ENCODE measurements around the gene RAB3D.
A peak's percentile ranks its signal among the peaks of the same experiment; 100 is the strongest.

Gene RAB3D

GRCh38 chr19:11364296-11364904, 24.9 kb upstream of the RAB3D start:
- no peak overlapping the region for H3K4me3 ChIP-seq (replicated peaks; ENCODE audit: insufficient read depth, low read length)
- H3K27ac ChIP-seq (replicated peaks): no peak overlapping the region
- H3K27me3 ChIP-seq (ENCODE audit: insufficient read depth, poor library complexity, severe bottlenecking): no peaks in the 10 kb centered on the region
- TF ChIP-seq POLR2AphosphoS5 (IDR thresholded peaks at IDR 0.05; ENCODE audit: low read depth): no peak
- no peak for DNase-seq (ENCODE audit: low read depth in 1 of 2, low spot score in 1 of 2)

GRCh38 chr19:11363881-11364280, 24.4 kb upstream of the RAB3D start:
- H3K4me3 ChIP-seq (replicated peaks; ENCODE audit: insufficient read depth, low read length): no peak overlapping the region
- DNase-seq (ENCODE audit: low read depth in 1 of 2, low spot score in 1 of 2): no peak
- TF ChIP-seq SPI1 (IDR thresholded peaks at IDR 0.05; ENCODE audit: borderline replicate concordance, low read depth): no peak
- TF ChIP-seq, protein P1, sequence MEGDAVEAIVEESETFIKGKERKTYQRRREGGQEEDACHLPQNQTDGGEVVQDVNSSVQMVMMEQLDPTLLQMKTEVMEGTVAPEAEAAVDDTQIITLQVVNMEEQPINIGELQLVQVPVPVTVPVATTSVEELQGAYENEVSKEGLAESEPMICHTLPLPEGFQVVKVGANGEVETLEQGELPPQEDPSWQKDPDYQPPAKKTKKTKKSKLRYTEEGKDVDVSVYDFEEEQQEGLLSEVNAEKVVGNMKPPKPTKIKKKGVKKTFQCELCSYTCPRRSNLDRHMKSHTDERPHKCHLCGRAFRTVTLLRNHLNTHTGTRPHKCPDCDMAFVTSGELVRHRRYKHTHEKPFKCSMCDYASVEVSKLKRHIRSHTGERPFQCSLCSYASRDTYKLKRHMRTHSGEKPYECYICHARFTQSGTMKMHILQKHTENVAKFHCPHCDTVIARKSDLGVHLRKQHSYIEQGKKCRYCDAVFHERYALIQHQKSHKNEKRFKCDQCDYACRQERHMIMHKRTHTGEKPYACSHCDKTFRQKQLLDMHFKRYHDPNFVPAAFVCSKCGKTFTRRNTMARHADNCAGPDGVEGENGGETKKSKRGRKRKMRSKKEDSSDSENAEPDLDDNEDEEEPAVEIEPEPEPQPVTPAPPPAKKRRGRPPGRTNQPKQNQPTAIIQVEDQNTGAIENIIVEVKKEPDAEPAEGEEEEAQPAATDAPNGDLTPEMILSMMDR (IDR thresholded peaks at IDR 0.05; ENCODE audit: insufficient read depth, low read length): no peak

DNA sequence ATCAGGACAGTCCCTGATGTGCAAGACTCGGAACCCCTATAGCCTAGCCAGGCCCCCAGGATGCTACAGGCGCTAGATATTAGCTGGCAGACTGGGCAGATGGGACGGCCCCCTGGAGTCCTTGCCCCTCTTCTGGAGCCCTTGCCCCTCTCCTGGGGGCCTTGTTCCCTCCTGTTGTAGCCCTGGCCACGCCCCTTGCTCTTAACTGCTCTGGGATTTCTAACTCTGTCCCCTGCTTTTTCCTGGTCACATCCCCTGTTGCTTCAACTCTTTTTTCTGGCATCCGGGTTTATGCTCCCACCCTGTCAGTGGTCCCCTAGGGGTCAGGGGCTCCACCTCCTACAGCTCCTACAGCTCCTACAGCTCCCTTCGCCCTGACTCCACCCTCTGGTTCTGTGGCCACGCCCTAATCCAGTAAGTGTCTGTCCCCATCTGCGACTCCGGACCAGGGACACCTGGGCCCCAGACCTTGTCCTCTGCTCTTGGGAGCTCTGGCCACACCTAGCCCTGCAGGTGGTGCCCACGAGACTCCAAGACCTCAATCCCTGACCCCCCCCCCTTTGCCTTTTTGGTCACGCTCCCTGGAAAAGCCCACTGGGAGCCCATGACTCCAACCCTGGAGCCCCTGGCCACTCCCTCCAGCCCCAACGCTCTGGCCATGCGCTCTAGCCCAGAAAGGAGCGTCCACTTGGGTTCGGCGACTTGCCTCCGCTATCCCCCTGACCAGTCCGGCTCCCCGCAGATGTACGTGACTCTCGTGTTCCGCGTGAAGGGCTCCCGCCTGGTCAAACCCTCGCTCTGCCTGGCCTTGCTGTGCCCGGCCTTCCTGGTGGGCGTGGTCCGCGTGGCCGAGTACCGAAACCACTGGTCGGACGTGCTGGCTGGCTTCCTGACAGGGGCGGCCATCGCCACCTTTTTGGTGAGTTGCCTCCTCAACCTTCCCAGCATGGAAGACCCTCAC, 22.6 kb upstream of the RAB3D start:
- Histone ChIP-seq H3K27ac (replicated peaks) (no peak overlapping the region), H3K4me3 (replicated peaks; ENCODE audit: insufficient read depth, low read length) (no peak overlapping the region), H3K27me3 (ENCODE audit: insufficient read depth, poor library complexity, severe bottlenecking) (no peaks in the 10 kb centered on the region)
- TF ChIP-seq POLR2AphosphoS5 (IDR thresholded peaks at IDR 0.05; ENCODE audit: low read depth) (no peak), GABPA (IDR thresholded peaks at IDR 0.05; ENCODE audit: low read depth) (no peak), SPI1 (IDR thresholded peaks at IDR 0.05; ENCODE audit: borderline replicate concordance, low read depth) (no peak)
- TF ChIP-seq, protein P2, sequence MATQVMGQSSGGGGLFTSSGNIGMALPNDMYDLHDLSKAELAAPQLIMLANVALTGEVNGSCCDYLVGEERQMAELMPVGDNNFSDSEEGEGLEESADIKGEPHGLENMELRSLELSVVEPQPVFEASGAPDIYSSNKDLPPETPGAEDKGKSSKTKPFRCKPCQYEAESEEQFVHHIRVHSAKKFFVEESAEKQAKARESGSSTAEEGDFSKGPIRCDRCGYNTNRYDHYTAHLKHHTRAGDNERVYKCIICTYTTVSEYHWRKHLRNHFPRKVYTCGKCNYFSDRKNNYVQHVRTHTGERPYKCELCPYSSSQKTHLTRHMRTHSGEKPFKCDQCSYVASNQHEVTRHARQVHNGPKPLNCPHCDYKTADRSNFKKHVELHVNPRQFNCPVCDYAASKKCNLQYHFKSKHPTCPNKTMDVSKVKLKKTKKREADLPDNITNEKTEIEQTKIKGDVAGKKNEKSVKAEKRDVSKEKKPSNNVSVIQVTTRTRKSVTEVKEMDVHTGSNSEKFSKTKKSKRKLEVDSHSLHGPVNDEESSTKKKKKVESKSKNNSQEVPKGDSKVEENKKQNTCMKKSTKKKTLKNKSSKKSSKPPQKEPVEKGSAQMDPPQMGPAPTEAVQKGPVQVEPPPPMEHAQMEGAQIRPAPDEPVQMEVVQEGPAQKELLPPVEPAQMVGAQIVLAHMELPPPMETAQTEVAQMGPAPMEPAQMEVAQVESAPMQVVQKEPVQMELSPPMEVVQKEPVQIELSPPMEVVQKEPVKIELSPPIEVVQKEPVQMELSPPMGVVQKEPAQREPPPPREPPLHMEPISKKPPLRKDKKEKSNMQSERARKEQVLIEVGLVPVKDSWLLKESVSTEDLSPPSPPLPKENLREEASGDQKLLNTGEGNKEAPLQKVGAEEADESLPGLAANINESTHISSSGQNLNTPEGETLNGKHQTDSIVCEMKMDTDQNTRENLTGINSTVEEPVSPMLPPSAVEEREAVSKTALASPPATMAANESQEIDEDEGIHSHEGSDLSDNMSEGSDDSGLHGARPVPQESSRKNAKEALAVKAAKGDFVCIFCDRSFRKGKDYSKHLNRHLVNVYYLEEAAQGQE (IDR thresholded peaks at IDR 0.05; ENCODE audit: insufficient replicate concordance, low read depth): no peak
- TF ChIP-seq, protein P1 (IDR thresholded peaks at IDR 0.05; ENCODE audit: insufficient read depth, low read length): no peak
- no peak for DNase-seq (ENCODE audit: low read depth in 1 of 2, low spot score in 1 of 2)

More at GRCh38 chr19:11363881-11364280, 24.4 kb upstream of the RAB3D start:
- Histone ChIP-seq H3K27me3 (ENCODE audit: insufficient read depth, poor library complexity, severe bottlenecking) (no peaks in the 10 kb centered on the region), H3K27ac (replicated peaks) (no peak overlapping the region)

GRCh38 chr19:11361037-11361770, 21.7 kb upstream of the RAB3D start:
- TF ChIP-seq POLR2AphosphoS5 (IDR thresholded peaks at IDR 0.05; ENCODE audit: low read depth) (no peak), SPI1 (IDR thresholded peaks at IDR 0.05; ENCODE audit: borderline replicate concordance, low read depth) (no peak), GABPA (IDR thresholded peaks at IDR 0.05; ENCODE audit: low read depth) (no peak)
- TF ChIP-seq, protein P1 (IDR thresholded peaks at IDR 0.05; ENCODE audit: insufficient read depth, low read length): no peak
- TF ChIP-seq, protein P2 (IDR thresholded peaks at IDR 0.05; ENCODE audit: insufficient replicate concordance, low read depth): peak; percentile 74
- H3K27ac ChIP-seq (replicated peaks): no peak overlapping the region
- H3K27me3 ChIP-seq (ENCODE audit: insufficient read depth, poor library complexity, severe bottlenecking): no peaks in the 10 kb centered on the region
- H3K4me3 ChIP-seq (replicated peaks; ENCODE audit: insufficient read depth, low read length): no peak overlapping the region
- no peak for DNase-seq (ENCODE audit: low read depth in 1 of 2, low spot score in 1 of 2)

Data from HL-60 (cell line).